HEK293 (cell line): Measurements from ENCODE around the gene SLC9A4.

ENCODE experiments used
- CTCF ChIP-seq: fragments of 450-650 bp; formaldehyde crosslinking; IDR thresholded peaks from 2 replicates; pipeline ENCODE4 v1.5.1; 2016; ENCODE audit warnings: missing biosample characterization, missing genetic modification characterization
- GLI2 ChIP-seq: fragments of 450-650 bp; formaldehyde crosslinking; IDR thresholded peaks from 2 replicates; pipeline ENCODE4; 2017; ENCODE audit warnings: missing biosample characterization, missing genetic modification characterization, low read depth, borderline replicate concordance
- PATZ1 ChIP-seq: fragments of 450-650 bp; formaldehyde crosslinking; IDR thresholded peaks from 2 replicates; pipeline ENCODE4 v1.5.1; 2016; ENCODE audit warnings: missing biosample characterization, missing genetic modification characterization
- RBAK ChIP-seq: fragments of 450-650 bp; formaldehyde crosslinking; IDR thresholded peaks from 2 replicates; pipeline ENCODE4 v1.5.1; 2016; ENCODE audit warnings: missing biosample characterization, missing genetic modification characterization
- SP3 ChIP-seq: fragments of 450-650 bp; formaldehyde crosslinking; IDR thresholded peaks from 2 replicates; pipeline ENCODE4 v1.5.1; 2016; ENCODE audit warnings: missing biosample characterization, missing genetic modification characterization
- ZBTB26 ChIP-seq: fragments of 450-650 bp; formaldehyde crosslinking; optimal IDR thresholded peaks from 2 replicates; pipeline ENCODE3; 2016; ENCODE audit warnings: missing biosample characterization, mild to moderate bottlenecking, missing genetic modification characterization
- ZBTB7A ChIP-seq: fragments of 450-650 bp; formaldehyde crosslinking; IDR thresholded peaks from 2 replicates; pipeline ENCODE4 v1.5.1; 2016; ENCODE audit warnings: low read depth, missing biosample characterization, missing genetic modification characterization
- ZNF221 ChIP-seq: fragments of 450-650 bp; formaldehyde crosslinking; IDR thresholded peaks from 2 replicates; pipeline ENCODE4 v1.5.1; 2017; ENCODE audit warnings: missing biosample characterization, missing genetic modification characterization, borderline replicate concordance
- ZNF23 ChIP-seq: fragments of 450-650 bp; formaldehyde crosslinking; IDR thresholded peaks from 2 replicates; pipeline ENCODE4 v1.5.1; 2016; ENCODE audit warnings: missing biosample characterization, missing genetic modification characterization, borderline replicate concordance
- ZNF274 ChIP-seq, 2 experiments: fragments of 200-500 bp in 1 of 2; fragments of 450-650 bp in 1 of 2; sonication (Bioruptor generic) in 1 of 2; formaldehyde crosslinking in 1 of 2; IDR thresholded peaks; 2 replicates each; pipeline versions ENCODE4 v1.5.1 to v1.6.1; 2014 to 2016; ENCODE audit warnings: borderline replicate concordance in 1 of 2, inconsistent platforms in 1 of 2, low read length in 1 of 2, missing biosample characterization in 1 of 2, missing genetic modification characterization in 1 of 2
- ZNF639 ChIP-seq: fragments of 450-650 bp; formaldehyde crosslinking; IDR thresholded peaks from 2 replicates; pipeline ENCODE4 v1.5.1; 2016; ENCODE audit warnings: missing biosample characterization, missing genetic modification characterization
- ZNF830 ChIP-seq: fragments of 450-650 bp; IDR thresholded peaks from 2 replicates; pipeline ENCODE4 v1.5.0; 2018; ENCODE audit warnings: missing biosample characterization, missing genetic modification characterization, low read depth, mild to moderate bottlenecking, moderate library complexity

GRCh38 chr2:102578376-102578775, 105.3 kb downstream of the SLC9A4 start:
- no peak for TF ChIP-seq CTCF (tag by site-specific recombination)
- no peak for TF ChIP-seq ZBTB26 (tag by site-specific recombination)
- TF ChIP-seq GLI2 (tag by site-specific recombination) = no peak
- no peak for TF ChIP-seq PATZ1 (tag by site-specific recombination)
- no peak for TF ChIP-seq ZNF639
- no peak for TF ChIP-seq ZNF830 (tag by site-specific recombination)
- no peak for TF ChIP-seq ZNF221 (tag by site-specific recombination)
- no peak for TF ChIP-seq ZNF23
- no peak for TF ChIP-seq ZBTB7A
- no peak for TF ChIP-seq ZNF274 (IDR thresholded peaks at IDR 0.05; ENCODE audit: low read length)
- no peak for TF ChIP-seq ZNF274 (tag by site-specific recombination; IDR thresholded peaks at IDR 0.05; ENCODE audit: borderline replicate concordance)
- no peak for TF ChIP-seq RBAK (tag by site-specific recombination)
- TF ChIP-seq SP3 = no peak
